HG03558 (cell line): Measurements from ENCODE around the gene BICRA.
"Not testable (repeated sequence)": the region's sequence is repeated elsewhere in the genome, so short reads cannot be mapped to it uniquely, and the experiment has no call there.

ENCODE experiments used
- ATAC-seq: cut with Tn5 transposase; IDR thresholded peaks from one replicate; pipeline ENCODE4 v1.9.1; 2021; ENCODE audit warnings: moderate number of reproducible peaks; ENCODE audit not compliant: unreplicated experiment; ENCODE audit errors: extremely low read depth

The BICRA gene

GRCh38 chr19:47608969-47609905 lies at the start of gene BICRA:
Gene BICRA, plus strand, starts transcription at chr19:47609134. Its CDS starts 64,441 bp downstream, at chr19:47673575.
- ATAC-seq, result no peak

DNA sequence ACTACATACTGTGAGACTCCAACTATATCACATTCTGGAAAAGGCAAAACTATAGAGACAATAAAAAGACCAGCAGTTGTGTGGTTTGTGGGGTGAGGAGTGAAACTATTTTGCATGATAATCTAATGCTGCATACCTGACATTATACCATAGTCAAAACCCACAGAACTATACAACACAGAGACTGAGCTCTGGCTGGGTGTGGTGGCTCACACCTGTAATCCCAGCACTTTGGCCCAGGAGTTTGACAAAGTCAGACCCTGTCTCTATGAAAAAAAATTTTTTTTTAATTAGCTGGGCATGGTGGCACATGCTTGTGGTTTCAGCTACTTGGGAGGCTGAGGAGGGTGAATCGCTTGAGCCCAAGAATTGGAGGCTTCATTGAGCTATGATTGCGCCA lies 47.9 kb upstream of the BICRA start:
- ATAC-seq, result no peak

- ATAC-seq, result no peak
Observed at GRCh38 chr19:47561440-47562057, 47.4 kb upstream of the BICRA start.

- no peak for ATAC-seq
Observed at GRCh38 chr19:47564081-47564480, 44.9 kb upstream of the BICRA start.

DNA sequence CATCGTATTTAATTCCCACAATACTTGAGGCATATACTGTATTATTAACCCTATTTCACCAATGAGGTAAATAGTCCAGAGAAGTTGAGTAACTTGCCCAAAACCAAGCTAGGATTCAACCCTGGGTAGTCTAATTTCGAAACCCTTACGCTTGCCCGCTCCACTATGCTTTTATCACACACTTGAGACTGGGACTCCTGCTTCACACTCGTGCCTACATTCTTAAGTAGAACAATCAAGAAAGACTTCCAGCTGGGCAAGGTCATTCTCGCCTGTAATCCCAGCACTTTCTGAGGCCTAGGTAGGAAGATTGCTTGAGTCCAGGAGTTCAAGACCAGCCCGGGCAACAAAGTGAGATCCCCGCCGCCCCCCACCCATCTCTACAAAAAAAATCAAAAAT lies 39.6 kb upstream of the BICRA start:
- no peak for ATAC-seq

GRCh38 chr19:47572635-47573034 lies 36.3 kb upstream of the BICRA start:
- no peak for ATAC-seq

DNA sequence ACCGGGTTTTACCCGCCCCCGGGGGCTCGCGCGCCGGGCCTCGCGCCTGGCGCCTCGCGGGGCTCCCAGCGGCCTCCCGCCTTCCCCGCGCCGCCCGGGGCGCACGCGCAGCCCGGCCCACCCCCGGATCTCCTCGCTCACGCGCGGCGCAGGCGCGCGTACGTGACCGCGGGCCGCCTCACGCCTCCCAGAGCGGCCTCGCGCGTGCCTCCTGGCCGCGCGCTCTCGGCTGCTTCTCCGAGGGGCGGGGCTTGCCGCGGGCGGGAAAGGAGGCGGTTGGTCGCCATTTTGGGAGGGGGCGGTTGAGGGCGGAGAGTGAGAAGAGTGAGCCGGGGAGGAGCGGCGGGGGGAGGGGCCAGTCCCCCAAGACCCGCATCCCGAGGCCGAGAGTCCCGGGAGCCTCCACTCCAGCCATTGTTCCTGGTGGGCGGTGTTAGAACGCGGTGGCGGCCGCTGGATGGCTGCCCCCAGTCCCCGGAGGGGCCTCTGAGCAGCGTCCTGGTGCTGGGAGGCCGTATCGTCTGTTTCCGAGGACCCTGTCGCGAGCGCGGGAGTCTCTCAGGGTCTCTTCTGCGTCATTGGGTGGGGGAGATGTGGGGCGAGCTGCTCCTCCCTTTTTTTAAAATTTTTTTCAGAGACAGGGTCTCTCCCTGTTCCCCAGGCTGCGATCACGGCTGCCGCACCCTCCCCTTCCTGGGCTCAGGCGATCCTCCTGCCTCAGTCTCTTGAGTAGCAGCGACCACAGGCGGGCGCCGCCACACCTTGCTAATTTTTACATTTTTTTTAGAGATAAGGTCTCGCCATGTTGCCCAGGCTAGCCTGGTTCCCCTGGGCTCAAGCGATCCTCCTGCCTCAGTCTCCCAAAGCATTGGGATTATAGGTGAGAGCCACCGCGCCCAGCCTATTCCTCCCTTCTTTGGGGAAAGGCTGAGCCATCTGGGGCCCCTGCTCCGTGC lies 35.6 kb upstream of the BICRA start, which contains the start of gene ZNF541:
TSS of gene ZNF541 (minus strand) at position 78 of the 956 bp plus-strand sequence. CDS start 17,292 bp downstream, outside the sequence.
- ATAC-seq, result no peak

DNA sequence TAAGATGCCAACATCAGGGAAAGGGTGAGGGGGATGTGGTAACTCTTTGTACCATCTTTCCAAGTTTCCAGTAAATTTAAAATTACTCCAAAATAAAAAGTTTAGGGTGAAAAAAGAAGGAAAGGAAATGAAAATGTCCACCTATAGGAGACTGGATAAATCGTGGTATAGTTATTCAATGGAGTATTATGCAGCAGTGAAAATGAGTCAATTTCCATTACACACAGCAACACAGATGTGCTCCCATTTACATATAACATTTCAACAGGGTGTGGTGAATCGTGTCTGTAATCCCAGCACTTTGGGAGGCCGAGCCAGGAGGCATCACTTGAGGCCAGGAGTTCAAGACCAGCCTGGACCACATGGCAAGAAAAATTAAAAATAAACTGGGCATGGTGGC lies 28.5 kb upstream of the BICRA start:
- ATAC-seq, result no peak

- ATAC-seq, result no peak
Observed at GRCh38 chr19:47581605-47582319, 27.2 kb upstream of the BICRA start.

DNA sequence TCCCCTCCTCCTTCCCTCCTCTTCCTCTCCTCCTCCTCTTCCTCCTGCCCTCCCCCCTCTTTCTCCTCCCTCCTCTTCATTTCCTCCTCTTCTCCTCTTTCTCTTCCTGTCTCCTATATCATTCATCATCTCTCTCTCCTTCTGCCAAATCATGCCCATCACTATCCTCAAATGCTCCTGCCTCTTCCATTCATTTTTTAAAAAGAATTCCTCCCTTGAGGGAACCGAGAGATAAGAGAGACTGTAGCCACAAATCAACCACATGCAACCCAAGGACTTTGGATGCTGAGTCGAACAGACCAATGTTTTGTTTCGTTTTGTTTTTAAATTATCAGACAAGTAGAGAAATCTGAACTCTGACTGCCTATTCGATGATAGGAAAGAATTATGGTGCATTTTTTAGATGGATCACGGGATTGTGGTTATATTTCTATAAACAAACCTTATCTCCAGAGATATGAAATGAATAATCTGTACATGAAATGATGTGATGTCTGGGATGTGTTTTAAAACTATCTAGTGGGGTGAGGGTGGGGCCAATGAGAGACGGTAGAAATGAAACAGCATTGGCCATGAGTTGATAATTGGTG lies 26.5 kb upstream of the BICRA start:
- no peak for ATAC-seq

- ATAC-seq, result not testable (repeated sequence)
Observed at GRCh38 chr19:47583161-47583560, 25.8 kb upstream of the BICRA start.

DNA sequence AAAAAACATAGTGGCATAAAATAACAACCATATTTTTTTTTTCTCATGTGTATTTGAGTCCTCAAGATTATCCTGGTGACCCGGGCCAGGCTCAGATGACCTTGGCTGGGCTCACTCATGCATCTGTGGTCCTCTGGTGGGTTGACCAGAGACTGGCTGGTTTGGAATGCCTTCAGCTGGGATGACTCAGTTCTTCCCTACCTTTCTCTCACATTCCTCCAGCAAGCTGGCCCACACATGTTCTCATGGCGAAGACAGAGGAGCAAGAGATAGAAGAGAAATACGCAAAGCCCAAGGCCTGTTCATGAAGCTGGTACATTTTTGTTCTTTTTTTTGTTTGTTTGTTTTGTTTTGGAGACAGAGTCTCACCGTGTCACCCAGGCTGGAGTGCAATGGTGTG lies 21.6 kb upstream of the BICRA start:
- no peak for ATAC-seq

GRCh38 chr19:47589824-47590223 lies 19.1 kb upstream of the BICRA start:
- no peak for ATAC-seq

- ATAC-seq, result no peak
Observed at GRCh38 chr19:47593860-47594259, 15.1 kb upstream of the BICRA start.

DNA sequence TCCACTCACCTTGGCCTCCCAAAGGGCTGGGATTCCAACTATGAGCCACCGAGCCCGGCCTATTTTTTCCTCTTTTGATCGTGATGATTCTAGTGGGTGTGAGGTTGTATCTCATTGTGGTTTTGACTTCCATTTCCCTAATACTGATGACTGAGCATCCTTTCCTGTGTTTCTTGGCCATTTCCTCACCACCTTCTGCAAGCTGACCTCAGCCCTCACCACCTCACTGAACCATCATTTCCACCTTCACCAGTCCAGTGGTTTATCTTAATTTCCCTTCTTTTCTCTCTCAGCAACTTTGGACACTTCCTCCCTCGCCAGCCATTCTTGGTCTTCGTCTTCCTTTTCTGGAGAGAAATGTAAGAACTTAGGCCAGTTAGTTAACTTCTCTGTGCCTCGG lies 13.0 kb upstream of the BICRA start:
- no peak for ATAC-seq

DNA sequence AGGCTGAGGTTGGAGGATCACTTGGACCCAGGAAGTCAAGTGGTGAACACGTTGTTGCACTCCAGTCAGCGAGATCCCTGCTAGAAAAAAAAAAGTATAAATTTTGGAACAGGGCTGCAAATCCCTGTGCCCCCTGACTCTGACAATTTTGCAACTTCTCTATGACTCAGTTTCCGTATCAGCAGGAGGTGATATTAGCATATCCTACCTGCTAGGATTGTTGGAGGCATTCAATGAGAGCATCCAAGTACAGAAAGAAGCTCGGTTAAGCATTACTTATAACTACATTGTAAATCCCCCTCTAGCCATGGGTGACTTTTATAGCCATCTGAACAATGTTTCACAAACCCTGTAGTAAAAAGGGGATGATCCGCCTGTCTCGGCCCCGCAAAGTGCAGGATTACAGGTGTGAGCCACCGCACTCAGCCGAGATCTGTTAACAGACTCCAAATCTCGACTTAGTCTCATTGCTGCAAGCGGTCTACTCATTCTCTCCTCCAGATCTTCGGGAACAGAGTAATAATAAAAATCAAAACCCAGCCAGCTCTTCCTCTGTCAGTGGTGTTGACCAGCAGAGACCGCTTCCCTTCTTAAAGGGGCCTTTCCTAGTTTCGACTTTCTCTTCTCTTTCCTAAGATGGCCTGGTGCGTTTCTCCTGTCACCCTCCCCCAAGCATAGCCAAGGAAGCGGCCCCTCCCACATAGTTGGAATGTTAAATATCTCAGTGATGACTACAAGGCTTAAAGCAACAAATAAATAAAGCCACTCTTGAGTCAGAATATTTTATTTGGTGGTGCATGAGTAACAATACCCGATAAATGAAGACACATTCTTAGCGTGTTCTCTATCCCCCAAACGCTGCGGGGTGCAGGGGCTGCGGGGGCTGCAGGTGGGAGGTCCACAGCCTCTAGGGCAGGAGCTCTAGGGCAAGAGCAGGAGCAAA lies 10.3 kb upstream of the BICRA start:
- ATAC-seq, result no peak

DNA sequence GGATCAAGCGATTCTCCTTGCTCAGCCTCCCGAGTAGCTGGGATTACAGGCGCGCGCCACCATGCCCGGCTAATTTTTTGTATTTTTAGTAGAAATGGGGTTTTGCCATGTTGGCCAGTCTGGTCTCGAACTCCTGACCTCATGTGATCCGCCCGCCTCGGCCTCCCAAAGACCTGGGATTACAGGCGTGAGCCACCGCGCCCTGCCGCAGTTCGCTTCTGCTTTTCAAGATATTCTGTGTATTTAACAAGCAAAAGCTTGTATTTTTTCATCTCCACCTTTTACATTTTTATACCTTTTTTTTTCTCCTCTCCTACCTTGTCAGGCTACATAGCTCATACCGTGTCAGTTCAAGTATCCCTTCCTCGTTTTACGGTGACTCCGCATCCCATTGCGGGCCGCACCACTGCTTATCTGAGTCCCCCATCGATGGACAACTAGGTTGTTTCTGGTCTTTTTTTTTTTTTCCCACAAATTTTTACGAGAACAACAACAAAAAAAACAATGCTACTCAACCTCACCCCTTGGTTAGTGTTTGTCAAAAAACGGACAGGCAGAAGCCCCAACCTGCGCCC lies 9.2 kb upstream of the BICRA start:
- not testable (repeated sequence) for ATAC-seq
